SIG-M5 (cell line): ENCODE results near the gene POTEH.
"Not testable (repeated sequence)": the region's sequence is repeated elsewhere in the genome, so short reads cannot be mapped to it uniquely, and the experiment has no call there.

Source experiments
- DNase-seq: peaks from one replicate; lab custom pipeline; 2025; lab: John Stamatoyannopoulos, UW

The POTEH gene

DNA sequence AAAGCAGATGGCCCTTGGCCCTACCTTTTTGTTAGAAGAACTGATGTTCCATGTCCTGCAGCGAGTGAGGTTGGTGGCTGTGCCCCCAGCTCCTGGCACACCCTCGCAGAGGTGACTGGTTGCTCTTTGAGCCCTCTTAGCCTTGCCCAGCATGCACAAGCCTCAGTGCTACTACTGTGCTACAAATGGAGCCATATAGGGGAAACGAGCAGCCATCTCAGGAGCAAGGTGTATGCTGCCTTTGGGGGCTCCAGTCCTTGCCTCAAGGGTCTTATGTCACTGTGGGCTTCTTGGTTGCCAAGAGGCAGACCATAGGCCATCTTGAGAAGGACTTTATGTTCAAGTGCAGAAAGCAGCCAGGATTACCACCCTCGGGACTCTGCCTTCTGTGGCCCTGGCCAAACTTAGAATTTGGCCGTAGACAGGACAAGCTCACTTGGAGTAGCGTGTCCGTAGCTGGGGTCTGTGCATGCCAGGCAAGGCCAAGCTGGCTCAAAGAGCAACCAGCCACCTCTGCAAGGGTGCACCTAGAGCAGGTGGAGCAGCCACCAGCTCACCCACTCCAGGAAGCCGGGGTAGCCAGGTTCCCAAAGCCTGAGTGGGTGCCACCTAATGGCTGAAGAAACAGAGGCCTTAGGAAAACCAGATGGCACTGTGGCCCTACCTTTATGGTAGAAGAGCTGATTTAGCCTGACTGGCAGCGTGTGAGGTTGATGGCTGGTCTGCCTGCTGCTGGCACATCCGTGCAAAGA, 48.5 kb downstream of the POTEH start:
- not testable (repeated sequence) for DNase-seq

DNA sequence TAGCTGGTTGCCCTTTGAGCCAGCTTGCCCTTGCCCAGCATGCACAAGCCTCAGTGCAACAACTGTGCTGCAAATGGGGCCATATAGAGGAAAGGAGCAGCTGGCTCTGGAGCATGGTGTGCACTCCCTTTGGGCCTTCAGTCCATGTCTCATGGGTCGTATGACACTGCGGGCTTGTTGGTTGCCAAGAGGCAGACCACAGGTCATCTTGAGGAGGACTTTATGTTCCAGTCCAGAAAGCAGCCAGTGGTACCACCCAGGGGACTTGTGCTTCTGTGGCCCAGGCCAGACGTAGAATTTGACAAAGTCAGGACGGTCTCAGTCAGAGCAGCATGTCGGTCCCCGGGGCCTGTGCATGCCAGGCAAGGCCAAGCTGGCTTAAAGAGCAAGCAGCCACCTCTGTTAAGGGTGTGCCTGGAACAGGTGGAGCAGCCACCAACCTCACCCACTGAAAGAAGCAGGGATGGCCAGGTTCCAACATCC, 49.1 kb downstream of the POTEH start:
- not testable (repeated sequence) for DNase-seq

DNA sequence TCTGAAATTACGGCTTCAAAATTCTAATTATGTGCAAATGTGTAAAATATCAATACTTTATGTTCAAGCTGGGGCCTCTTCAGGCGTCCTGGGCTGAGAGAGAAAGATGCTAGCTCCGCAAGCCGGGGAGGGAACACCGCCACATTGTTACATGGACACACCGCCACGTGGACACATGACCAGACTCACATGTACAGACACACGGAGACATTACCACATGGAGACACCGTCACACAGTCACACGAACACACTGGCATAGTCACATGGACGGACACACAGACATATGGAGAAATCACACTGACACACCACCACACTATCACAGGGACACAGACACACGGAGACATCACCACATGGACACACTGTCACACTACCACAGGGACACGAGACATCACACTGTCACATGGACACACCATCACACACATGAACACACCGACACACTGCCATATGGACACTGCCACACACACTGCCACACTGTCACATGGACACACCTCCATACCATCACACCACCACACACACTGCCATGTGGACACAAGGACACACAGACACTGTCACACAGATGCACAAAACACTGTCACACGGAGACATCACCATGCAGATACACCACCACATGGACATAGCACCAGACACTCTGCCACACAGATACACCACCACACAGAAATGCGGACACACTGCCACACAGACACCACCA, 58.0 kb downstream of the POTEH start:
- DNase-seq = not testable (repeated sequence)

DNA sequence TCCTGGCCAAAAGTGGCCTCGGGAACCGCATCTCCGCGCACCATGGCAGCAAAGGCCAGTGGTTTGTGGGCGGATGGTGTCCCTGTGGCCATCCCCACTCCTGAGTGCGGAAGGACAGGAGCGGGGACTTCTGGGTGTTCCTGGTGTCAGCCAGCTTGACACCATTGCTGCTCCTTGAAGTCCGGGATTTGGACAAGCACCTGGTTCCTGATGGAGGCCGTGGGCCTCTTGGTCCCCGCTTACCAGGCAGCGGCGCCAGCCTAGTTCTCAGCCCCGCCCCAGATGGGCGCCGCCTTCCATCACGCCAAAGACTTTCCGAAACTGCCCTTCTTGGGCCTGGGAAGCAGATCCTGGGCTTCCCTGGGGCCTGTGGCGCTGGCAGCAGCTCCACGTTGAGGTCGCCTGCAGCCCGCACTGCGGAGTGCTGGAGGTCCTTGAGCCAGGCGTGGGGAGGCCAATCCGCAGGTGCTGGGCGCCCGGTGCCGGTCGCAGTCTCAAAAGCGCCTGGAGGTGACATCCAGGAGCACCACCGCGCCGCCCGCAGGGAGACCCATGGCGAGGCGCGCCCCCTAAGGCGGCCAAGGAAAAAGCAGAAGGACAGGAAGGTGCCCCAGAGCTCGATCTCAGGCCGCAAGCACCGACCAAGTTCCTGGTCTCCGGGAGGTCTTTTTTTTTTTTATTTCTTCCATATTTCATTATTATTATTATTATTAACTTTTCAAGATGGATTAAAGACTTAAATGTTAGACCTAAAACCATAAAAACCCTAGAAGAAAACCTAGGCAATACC, 59.5 kb downstream of the POTEH start:
- DNase-seq = not testable (repeated sequence)

DNA sequence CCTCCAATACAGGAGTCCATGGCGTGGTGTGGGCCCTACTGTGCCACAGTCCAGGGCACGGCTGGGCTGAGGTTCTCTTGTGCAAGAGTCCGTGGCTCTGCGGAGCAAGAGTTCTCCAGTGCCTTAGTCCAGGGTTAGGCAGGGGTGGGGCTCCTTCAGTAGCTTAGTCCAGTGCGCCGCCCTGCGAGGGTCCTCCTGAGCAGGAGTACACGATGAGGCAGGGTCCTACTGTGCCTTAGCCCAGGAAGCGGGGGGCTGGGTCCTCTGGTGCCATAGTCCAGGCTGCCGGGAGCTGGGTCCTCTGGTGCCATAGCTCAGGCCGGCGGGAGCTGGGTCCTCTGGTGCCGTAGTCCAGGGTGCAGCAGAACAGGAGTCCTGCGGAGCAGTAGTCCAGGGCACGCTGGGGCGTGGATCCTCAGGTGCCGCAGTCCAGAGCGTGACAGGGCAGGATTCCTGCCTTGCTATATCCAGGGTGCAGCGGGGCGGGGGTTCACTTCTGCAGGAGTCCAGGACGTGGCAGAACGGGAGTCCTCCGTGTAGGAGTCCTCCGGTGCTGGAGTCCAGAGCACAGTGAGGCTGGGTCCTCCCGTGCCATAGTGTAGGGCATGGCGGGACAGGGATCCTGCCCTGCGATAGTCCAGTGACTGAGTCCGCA, 69.7 kb downstream of the POTEH start:
- not testable (repeated sequence) for DNase-seq

DNA sequence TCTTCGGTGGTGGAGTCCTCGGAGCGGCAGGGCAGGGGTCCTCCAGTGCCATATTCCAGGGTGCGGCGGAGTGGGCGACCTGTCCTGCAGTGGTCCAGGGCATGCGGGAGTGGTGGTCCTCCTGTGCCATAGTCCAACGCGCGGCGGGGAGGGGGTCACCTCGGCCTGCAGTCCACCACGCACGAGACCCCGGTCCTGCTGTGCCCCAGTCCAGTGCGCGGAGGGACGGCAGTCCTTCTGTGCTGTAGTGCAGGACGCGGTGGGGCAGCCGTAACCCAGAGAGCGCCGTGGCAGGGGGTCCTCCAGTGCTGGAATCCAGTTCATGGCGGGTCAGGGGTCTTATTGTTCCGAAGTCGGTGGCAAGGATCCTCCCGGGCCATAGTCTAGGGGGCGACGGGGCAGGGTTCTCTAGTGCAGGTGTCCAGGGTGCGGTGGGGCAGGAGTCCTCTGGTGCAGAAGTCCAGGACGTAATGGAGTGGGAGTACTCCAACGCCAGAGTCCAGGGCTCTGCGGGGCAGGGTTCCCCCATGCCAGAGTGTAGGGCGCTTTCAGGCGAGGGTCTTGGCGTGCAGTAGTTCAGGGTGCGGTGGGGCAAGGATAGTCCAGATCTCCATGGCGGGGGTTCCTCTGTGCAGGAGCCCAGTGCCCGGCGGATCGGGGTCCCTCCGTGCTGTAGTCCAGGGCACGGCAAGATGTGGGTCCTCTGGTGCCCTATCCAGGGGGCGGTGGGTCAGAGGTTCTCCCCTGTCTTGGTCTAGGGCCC, 70.7 kb downstream of the POTEH start:
- DNase-seq = not testable (repeated sequence)

DNA sequence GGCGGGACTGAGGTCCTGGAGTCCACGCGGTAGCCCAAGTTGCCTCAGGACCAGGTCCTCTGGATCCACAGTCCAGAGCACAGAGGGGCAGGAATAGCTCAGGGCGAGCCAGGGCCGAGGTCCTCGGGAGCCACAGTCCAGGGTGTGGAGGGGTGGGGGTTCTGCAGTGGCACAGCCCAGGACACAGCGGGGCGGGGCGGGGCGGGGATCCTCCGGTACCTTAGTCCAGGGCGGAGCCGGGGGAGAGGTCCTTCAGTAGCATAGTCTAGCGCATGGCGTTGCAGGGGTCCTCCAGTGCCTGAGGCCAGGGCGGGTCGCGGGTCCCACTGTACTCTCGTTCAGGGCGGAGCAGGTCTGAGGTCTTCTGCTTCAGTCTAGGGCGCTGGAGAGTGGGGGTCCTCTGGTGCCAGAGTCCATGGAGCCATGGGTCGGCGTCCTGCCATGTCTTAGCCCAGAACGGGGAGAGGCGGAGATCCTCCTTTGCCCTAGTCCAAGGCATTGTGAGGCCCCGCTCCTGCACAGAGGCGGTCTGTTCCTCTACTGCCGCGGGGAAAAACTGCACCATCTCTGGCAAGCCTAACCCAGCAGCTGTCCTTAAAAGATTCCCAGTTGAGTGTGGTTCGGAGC, 71.4 kb downstream of the POTEH start:
- not testable (repeated sequence) for DNase-seq

DNA sequence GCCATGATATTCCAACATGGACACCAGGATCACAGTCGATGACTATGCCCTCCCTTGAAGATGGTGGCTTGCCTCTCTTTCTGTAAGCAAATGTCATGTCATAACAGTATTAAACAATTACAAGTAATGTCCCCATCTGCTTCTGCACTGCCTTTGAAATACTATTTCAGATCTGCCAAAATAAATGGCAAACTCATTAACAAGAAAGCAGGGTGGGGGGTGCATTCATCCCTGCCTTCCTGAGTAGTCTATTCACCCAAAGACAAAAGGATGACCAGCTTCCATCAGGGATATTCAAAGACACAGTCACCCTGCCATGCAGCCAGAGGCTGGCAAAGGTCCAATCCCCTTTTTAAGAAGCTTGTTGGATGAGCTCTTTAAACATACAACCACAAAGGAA, 73.7 kb downstream of the POTEH start:
- DNase-seq = not testable (repeated sequence)
